Measurements from ENCODE around the gene TNFAIP8L1. TPM values are rescaled to one million over a fixed set of nuclear protein-coding genes. Genes with fewer than 3 reads are reported as not detected.

The TNFAIP8L1 gene
- total RNA-seq, 1 donor from 2014 or later, result 4.2 TPM

DNA sequence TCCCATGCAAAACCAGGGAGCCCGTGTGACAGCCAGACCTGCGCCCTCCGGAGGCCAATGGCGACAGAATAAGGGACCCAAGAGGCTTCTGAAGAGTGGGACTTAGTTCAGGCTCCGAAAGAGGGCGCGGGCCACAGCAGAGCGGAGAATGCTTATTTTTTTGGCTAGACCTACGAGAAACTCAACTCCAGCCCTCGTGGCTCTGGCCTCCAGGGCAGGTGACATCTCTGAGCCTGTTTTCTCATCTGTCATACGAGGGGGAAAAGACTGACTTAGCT, 61.3 kb downstream of the TNFAIP8L1 start:
- Mint-ChIP-seq H3K4me1 (ENCODE audit: low read depth) (peaks cover 22% of the 10 kb centered on the region), H3K27me3 (ENCODE audit: low read depth) (no peaks in the 10 kb centered on the region), H3K36me3 (ENCODE audit: low read depth) (peaks cover 29% of the 10 kb centered on the region), H3K9me3 (ENCODE audit: low read depth) (no peaks in the 10 kb centered on the region), H3K27ac (ENCODE audit: unreplicated experiment) (no peak overlapping the region), H3K4me3 (ENCODE audit: unreplicated experiment) (no peak overlapping the region)
- TF ChIP-seq, protein P1, sequence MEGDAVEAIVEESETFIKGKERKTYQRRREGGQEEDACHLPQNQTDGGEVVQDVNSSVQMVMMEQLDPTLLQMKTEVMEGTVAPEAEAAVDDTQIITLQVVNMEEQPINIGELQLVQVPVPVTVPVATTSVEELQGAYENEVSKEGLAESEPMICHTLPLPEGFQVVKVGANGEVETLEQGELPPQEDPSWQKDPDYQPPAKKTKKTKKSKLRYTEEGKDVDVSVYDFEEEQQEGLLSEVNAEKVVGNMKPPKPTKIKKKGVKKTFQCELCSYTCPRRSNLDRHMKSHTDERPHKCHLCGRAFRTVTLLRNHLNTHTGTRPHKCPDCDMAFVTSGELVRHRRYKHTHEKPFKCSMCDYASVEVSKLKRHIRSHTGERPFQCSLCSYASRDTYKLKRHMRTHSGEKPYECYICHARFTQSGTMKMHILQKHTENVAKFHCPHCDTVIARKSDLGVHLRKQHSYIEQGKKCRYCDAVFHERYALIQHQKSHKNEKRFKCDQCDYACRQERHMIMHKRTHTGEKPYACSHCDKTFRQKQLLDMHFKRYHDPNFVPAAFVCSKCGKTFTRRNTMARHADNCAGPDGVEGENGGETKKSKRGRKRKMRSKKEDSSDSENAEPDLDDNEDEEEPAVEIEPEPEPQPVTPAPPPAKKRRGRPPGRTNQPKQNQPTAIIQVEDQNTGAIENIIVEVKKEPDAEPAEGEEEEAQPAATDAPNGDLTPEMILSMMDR (IDR thresholded peaks at IDR 0.05), result peak; percentile 12
- peak; percentile 65 for DNase-seq (ENCODE audit: low spot score)

DNA sequence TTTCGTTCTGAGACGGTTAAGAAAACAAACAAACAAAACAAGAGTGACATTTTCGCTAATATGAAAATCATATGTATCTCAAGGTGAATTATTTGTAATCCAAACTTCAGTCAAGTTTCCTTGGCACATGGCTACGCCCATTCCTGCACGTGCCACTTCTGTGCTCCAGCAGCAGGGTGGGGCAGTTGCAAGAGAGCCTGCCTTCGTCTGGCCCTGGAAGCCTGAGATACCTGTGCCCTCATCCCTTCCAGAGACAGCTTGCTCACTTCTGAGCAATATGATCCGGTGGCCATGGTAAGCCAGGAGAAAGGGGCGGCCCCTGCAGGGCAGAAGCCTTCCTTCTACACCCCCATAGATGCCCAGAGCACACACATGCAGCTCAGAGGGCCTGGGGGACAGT, 62.2 kb downstream of the TNFAIP8L1 start:
- DNase-seq (ENCODE audit: low spot score), result no peak
- no peaks in the 10 kb centered on the region for H3K27me3 Mint-ChIP-seq (ENCODE audit: low read depth)
- no peak overlapping the region for H3K4me3 Mint-ChIP-seq (ENCODE audit: unreplicated experiment)
- TF ChIP-seq, protein P1 (IDR thresholded peaks at IDR 0.05), result no peak
- H3K4me1 Mint-ChIP-seq (ENCODE audit: low read depth), result peaks cover 16% of the 10 kb centered on the region
- H3K9me3 Mint-ChIP-seq (ENCODE audit: low read depth), result no peaks in the 10 kb centered on the region
- H3K36me3 Mint-ChIP-seq (ENCODE audit: low read depth), result peaks cover 29% of the 10 kb centered on the region
- no peak overlapping the region for H3K27ac Mint-ChIP-seq (ENCODE audit: unreplicated experiment)

- peaks cover 26% of the 10 kb centered on the region for H3K36me3 Mint-ChIP-seq (ENCODE audit: low read depth)
Measured at GRCh38 chr19:4702764-4703163, 63.4 kb downstream of the TNFAIP8L1 start.

GRCh38 chr19:4703671-4704316, 64.5 kb downstream of the TNFAIP8L1 start:
- TF ChIP-seq, protein P1 (IDR thresholded peaks at IDR 0.05), result no peak
- no peaks in the 10 kb centered on the region for H3K27me3 Mint-ChIP-seq (ENCODE audit: low read depth)
- no peak overlapping the region for H3K27ac Mint-ChIP-seq (ENCODE audit: unreplicated experiment)
- peaks cover 26% of the 10 kb centered on the region for H3K36me3 Mint-ChIP-seq (ENCODE audit: low read depth)
- no peaks in the 10 kb centered on the region for H3K9me3 Mint-ChIP-seq (ENCODE audit: low read depth)
- no peak for DNase-seq (ENCODE audit: low spot score)
- H3K4me1 Mint-ChIP-seq (ENCODE audit: low read depth), result peaks cover 24% of the 10 kb centered on the region
- no peak overlapping the region for H3K4me3 Mint-ChIP-seq (ENCODE audit: unreplicated experiment)

More at GRCh38 chr19:4702764-4703163, 63.4 kb downstream of the TNFAIP8L1 start:
- DNase-seq (ENCODE audit: low spot score), result no peak
- TF ChIP-seq, protein P1 (IDR thresholded peaks at IDR 0.05), result no peak
- Mint-ChIP-seq H3K4me1 (ENCODE audit: low read depth) (peaks cover 15% of the 10 kb centered on the region), H3K27me3 (ENCODE audit: low read depth) (no peaks in the 10 kb centered on the region), H3K9me3 (ENCODE audit: low read depth) (no peaks in the 10 kb centered on the region), H3K27ac (ENCODE audit: unreplicated experiment) (no peak overlapping the region), H3K4me3 (ENCODE audit: unreplicated experiment) (no peak overlapping the region)

GRCh38 chr19:4704317-4704673, 65.0 kb downstream of the TNFAIP8L1 start:
- Mint-ChIP-seq H3K4me3 (ENCODE audit: unreplicated experiment) (no peak overlapping the region), H3K27me3 (ENCODE audit: low read depth) (no peaks in the 10 kb centered on the region), H3K9me3 (ENCODE audit: low read depth) (no peaks in the 10 kb centered on the region), H3K36me3 (ENCODE audit: low read depth) (peaks cover 25% of the 10 kb centered on the region), H3K27ac (ENCODE audit: unreplicated experiment) (no peak overlapping the region), H3K4me1 (ENCODE audit: low read depth) (peaks cover 27% of the 10 kb centered on the region)
- TF ChIP-seq, protein P1 (IDR thresholded peaks at IDR 0.05), result no peak
- no peak for DNase-seq (ENCODE audit: low spot score)

Other genes starting within 250 kb of the TNFAIP8L1 start
- gene SH3GL1, start 239.0 kb upstream of the TNFAIP8L1 start, total RNA-seq, result 96.3 to 103 TPM (median 96.6 TPM) in 3 replicates
- gene CHAF1A, start 236.9 kb upstream of the TNFAIP8L1 start, total RNA-seq, result 6.6 to 20.5 TPM (median 7.1 TPM) in 3 replicates
- gene UBXN6, start 181.7 kb upstream of the TNFAIP8L1 start, total RNA-seq, result 83.7 to 90.2 TPM (median 86.9 TPM) in 3 replicates
- 50.0 to 66.5 TPM (median 51.7 TPM) in 3 replicates for gene HDGFL2, start 167.2 kb upstream of the TNFAIP8L1 start, total RNA-seq
- 0.05 TPM in 2 of 3 replicates, not detected in the other for gene PLIN4, start 121.0 kb upstream of the TNFAIP8L1 start, total RNA-seq
- not detected in 3 replicates for gene PLIN5, start 104.3 kb upstream of the TNFAIP8L1 start, total RNA-seq
- not detected in 3 replicates for gene LRG1, start 99.5 kb upstream of the TNFAIP8L1 start, total RNA-seq
- gene SEMA6B, start 79.8 kb upstream of the TNFAIP8L1 start, total RNA-seq, result 4.2 to 5.3 TPM (median 4.3 TPM) in 3 replicates
- gene MYDGF, start 30.8 kb downstream of the TNFAIP8L1 start, total RNA-seq, result 124 to 130 TPM (median 124 TPM) in 3 replicates
- gene DPP9, start 84.3 kb downstream of the TNFAIP8L1 start, total RNA-seq, result 31.5 to 41.5 TPM (median 38.7 TPM) in 3 replicates
- 11.1 to 12.3 TPM (median 11.4 TPM) in 3 replicates for gene FEM1A, start 152.2 kb downstream of the TNFAIP8L1 start, total RNA-seq
- gene TICAM1, start 192.2 kb downstream of the TNFAIP8L1 start, total RNA-seq, result 6.8 to 13.2 TPM (median 12.3 TPM) in 3 replicates
- gene PLIN3, start 228.2 kb downstream of the TNFAIP8L1 start, total RNA-seq, result 91.8 to 93.2 TPM (median 93.0 TPM) in 3 replicates

Measured in chondrocyte (in vitro differentiated cells).